ENCODE results near the gene HYOU1.

Gene HYOU1

GRCh38 chr11:119085437-119085847, 28.4 kb upstream of the HYOU1 start:
- TF ChIP-seq, protein P1, sequence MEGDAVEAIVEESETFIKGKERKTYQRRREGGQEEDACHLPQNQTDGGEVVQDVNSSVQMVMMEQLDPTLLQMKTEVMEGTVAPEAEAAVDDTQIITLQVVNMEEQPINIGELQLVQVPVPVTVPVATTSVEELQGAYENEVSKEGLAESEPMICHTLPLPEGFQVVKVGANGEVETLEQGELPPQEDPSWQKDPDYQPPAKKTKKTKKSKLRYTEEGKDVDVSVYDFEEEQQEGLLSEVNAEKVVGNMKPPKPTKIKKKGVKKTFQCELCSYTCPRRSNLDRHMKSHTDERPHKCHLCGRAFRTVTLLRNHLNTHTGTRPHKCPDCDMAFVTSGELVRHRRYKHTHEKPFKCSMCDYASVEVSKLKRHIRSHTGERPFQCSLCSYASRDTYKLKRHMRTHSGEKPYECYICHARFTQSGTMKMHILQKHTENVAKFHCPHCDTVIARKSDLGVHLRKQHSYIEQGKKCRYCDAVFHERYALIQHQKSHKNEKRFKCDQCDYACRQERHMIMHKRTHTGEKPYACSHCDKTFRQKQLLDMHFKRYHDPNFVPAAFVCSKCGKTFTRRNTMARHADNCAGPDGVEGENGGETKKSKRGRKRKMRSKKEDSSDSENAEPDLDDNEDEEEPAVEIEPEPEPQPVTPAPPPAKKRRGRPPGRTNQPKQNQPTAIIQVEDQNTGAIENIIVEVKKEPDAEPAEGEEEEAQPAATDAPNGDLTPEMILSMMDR (IDR thresholded peaks at IDR 0.05; ENCODE audit: low read depth, low read length, missing control alignments): no peak
- DNase-seq (ENCODE audit: extremely low read depth, low read depth): no peak

DNA sequence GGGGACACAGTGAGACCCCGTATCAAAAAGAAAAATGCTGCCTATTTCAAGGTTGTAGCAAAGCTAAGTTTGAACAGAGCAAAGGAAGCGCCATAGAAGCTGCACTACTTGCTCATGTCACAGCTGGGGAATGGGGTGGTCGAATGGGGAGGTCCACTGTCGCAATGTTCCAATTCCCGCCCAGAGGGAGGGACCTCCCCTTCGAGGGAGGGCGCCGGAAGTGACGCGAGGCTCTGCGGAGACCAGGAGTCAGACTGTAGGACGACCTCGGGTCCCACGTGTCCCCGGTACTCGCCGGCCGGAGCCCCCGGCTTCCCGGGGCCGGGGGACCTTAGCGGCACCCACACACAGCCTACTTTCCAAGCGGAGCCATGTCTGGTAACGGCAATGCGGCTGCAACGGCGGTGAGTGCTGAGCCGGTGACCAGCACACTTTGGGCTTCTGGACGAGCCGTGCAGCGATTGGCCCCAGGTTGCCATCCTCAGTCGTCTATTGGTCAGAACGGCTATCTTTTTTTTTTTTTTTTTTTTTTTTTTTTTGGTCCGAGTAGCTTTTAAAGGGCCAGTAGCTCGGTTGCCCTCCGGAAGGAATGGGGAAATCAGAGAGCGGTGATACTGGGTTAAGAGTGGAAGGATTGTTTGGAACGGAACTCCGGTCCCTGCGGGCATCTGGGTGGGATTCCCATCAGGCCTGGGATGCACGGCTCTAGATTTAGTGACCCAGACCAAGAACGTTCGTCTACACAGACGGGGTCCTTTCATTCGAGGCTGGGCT, 27.8 kb upstream of the HYOU1 start, which contains the start of gene HMBS:
HMBS (plus strand) TSS at position 219 of the 774 bp plus-strand sequence; CDS start at position 372, 153 bp downstream.
- TF ChIP-seq, protein P1 (IDR thresholded peaks at IDR 0.05; ENCODE audit: low read depth, low read length, missing control alignments): no peak

More at GRCh38 chr11:119085437-119085847, 28.4 kb upstream of the HYOU1 start:
- peak overlapping the region; percentile 73 for H3K4me3 ChIP-seq (replicated peaks; ENCODE audit: low read depth, low read length)

GRCh38 chr11:119081682-119082260, 24.8 kb upstream of the HYOU1 start:
- TF ChIP-seq, protein P1 (IDR thresholded peaks at IDR 0.05; ENCODE audit: low read depth, low read length, missing control alignments): no peak
- DNase-seq (ENCODE audit: extremely low read depth, low read depth): no peak
- H3K4me3 ChIP-seq (replicated peaks; ENCODE audit: low read depth, low read length): no peak overlapping the region

More for the DNA sequence above, 27.8 kb upstream of the HYOU1 start, which contains the start of gene HMBS:
- DNase-seq (ENCODE audit: extremely low read depth, low read depth): peak; percentile 84
- peak within 1 kb of the TSS; percentile 73 for H3K4me3 ChIP-seq (replicated peaks; ENCODE audit: low read depth, low read length)

DNA sequence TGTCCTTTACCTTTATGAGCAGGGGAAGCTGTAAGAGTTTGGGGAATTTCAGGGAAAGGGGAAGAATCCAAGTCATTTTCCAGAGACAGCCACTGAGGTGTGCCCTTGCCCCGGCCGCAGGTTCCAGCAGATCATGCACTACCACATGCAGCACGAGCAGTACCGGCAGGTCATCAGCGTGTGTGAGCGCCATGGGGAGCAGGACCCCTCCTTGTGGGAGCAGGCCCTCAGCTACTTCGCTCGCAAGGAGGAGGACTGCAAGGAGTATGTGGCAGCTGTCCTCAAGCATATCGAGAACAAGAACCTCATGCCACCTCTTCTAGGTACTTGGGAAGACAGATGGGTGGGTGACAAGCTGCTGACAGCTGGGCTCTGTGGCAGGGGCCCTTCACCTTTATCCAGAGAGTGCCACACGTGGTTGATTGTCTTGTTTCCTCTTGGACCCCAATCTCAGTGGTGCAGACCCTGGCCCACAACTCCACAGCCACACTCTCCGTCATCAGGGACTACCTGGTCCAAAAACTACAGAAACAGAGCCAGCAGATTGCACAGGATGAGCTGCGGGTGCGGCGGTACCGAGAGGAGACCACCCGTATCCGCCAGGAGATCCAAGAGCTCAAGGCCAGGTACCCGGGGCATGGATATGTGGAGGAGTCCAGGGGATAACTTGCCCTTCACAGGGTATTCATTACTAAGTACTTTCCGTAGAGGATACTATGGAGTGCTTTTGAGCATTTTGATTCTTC, 21.8 kb upstream of the HYOU1 start:
- H3K4me3 ChIP-seq (replicated peaks; ENCODE audit: low read depth, low read length): no peak overlapping the region
- TF ChIP-seq, protein P1 (IDR thresholded peaks at IDR 0.05; ENCODE audit: low read depth, low read length, missing control alignments): no peak
- DNase-seq (ENCODE audit: extremely low read depth, low read depth): no peak

- TF ChIP-seq, protein P1 (IDR thresholded peaks at IDR 0.05; ENCODE audit: low read depth, low read length, missing control alignments): no peak
- no peak overlapping the region for H3K4me3 ChIP-seq (replicated peaks; ENCODE audit: low read depth, low read length)
- DNase-seq (ENCODE audit: extremely low read depth, low read depth): no peak
Observed at GRCh38 chr11:119077839-119078238, 20.8 kb upstream of the HYOU1 start.

GRCh38 chr11:119067371-119068222, 10.6 kb upstream of the HYOU1 start, which contains the start of gene VPS11:
Gene VPS11 (plus strand): TSS chr11:119067818. CDS start chr11:119067824, 6 bp downstream.
- peak; percentile 76 for DNase-seq (ENCODE audit: extremely low read depth, low read depth)
- TF ChIP-seq, protein P1 (IDR thresholded peaks at IDR 0.05; ENCODE audit: low read depth, low read length, missing control alignments): no peak
- H3K4me3 ChIP-seq (replicated peaks; ENCODE audit: low read depth, low read length): peak within 1 kb of the TSS; percentile 99
